NCI-H2029 treated with DMSO at 0.1 percent for 48 hours (cell line): ENCODE measurements around the gene KCND3.

ENCODE experiments used
- DNase-seq: peaks from one replicate; lab custom pipeline; 2025; lab: John Stamatoyannopoulos, UW

The KCND3 gene

GRCh38 chr1:111880881-111881837 is 108.3 kb downstream of the KCND3 start:
- peak; percentile 69 for DNase-seq

- no peak for DNase-seq
Observed at GRCh38 chr1:111879081-111879480, 110.4 kb downstream of the KCND3 start.

GRCh38 chr1:111878649-111879048 is 110.8 kb downstream of the KCND3 start:
- no peak for DNase-seq

GRCh38 chr1:111878091-111878490 is 111.4 kb downstream of the KCND3 start:
- DNase-seq: no peak

- no peak for DNase-seq
Observed at GRCh38 chr1:111876631-111877030, 112.8 kb downstream of the KCND3 start.

- no peak for DNase-seq
Observed at GRCh38 chr1:111875640-111876039, 113.8 kb downstream of the KCND3 start.

- DNase-seq: no peak
Observed at GRCh38 chr1:111873460-111874030, 115.9 kb downstream of the KCND3 start.

- DNase-seq: no peak
Observed at GRCh38 chr1:111870181-111870580, 119.3 kb downstream of the KCND3 start.

- no peak for DNase-seq
Observed at GRCh38 chr1:111867868-111868440, 121.5 kb downstream of the KCND3 start.

- DNase-seq: no peak
Observed at GRCh38 chr1:111864862-111865261, 124.6 kb downstream of the KCND3 start.

GRCh38 chr1:111863401-111863800 is 126.1 kb downstream of the KCND3 start:
- DNase-seq: no peak

- DNase-seq: no peak
Observed at GRCh38 chr1:111862599-111862998, 126.9 kb downstream of the KCND3 start.

GRCh38 chr1:111861523-111861922 is 127.9 kb downstream of the KCND3 start:
- DNase-seq: no peak

GRCh38 chr1:111857194-111857651 is 132.2 kb downstream of the KCND3 start:
- no peak for DNase-seq

GRCh38 chr1:111856411-111857185 is 132.9 kb downstream of the KCND3 start:
- DNase-seq: peak; percentile 49

GRCh38 chr1:111855260-111855659 is 134.2 kb downstream of the KCND3 start:
- DNase-seq: no peak

GRCh38 chr1:111852261-111852721 is 137.2 kb downstream of the KCND3 start:
- no peak for DNase-seq

- DNase-seq: no peak
Observed at GRCh38 chr1:111851552-111851951, 137.9 kb downstream of the KCND3 start.

GRCh38 chr1:111850109-111850508 is 139.4 kb downstream of the KCND3 start:
- DNase-seq: no peak

- no peak for DNase-seq
Observed at GRCh38 chr1:111848852-111849545, 140.5 kb downstream of the KCND3 start.

- DNase-seq: no peak
Observed at GRCh38 chr1:111847466-111847865, 142.0 kb downstream of the KCND3 start.
